Ishikawa (cell line): ENCODE data around the gene CA12.

Experiments used
- CEBPB ChIP-seq: IDR thresholded peaks from 2 replicates; pipeline ENCODE4 v1.6.1; 2012
- CREB1 ChIP-seq: IDR thresholded peaks from 2 replicates; pipeline ENCODE4 v1.6.1; 2012; ENCODE audit warnings: low read depth
- EGR1 ChIP-seq: IDR thresholded peaks from 2 replicates; pipeline ENCODE4 v1.6.1; 2012
- EP300 ChIP-seq: IDR thresholded peaks from 2 replicates; pipeline ENCODE4 v1.6.1; 2012; ENCODE audit warnings: borderline replicate concordance
- FOXM1 ChIP-seq: IDR thresholded peaks from 2 replicates; pipeline ENCODE4 v1.6.1; 2012; ENCODE audit warnings: low read depth, borderline replicate concordance
- MAX ChIP-seq: IDR thresholded peaks from 2 replicates; pipeline ENCODE4 v1.6.1; 2012
- NFIC ChIP-seq: IDR thresholded peaks from 2 replicates; pipeline ENCODE4 v1.6.1; 2012
- RAD21 ChIP-seq: IDR thresholded peaks from 2 replicates; pipeline ENCODE4 v1.6.1; 2012; ENCODE audit warnings: low read depth
- REST ChIP-seq: IDR thresholded peaks from 2 replicates; pipeline ENCODE4 v1.6.1; 2012; ENCODE audit warnings: low read depth, mild to moderate bottlenecking
- TAF1 ChIP-seq: IDR thresholded peaks from 2 replicates; pipeline ENCODE4 v1.6.1; 2012; ENCODE audit warnings: low read depth, mild to moderate bottlenecking
- TCF12 ChIP-seq: IDR thresholded peaks from 2 replicates; pipeline ENCODE4 v1.6.1; 2012; ENCODE audit warnings: low read depth
- USF1 ChIP-seq: IDR thresholded peaks from 2 replicates; pipeline ENCODE4 v1.6.1; 2012
- YY1 ChIP-seq: IDR thresholded peaks from 2 replicates; pipeline ENCODE4 v1.6.1; 2012; ENCODE audit warnings: low read depth
- ZBTB7A ChIP-seq: IDR thresholded peaks from 2 replicates; pipeline ENCODE4 v1.6.1; 2012; ENCODE audit warnings: low read depth

- no peak for TF ChIP-seq REST
- TF ChIP-seq FOXM1 = no peak
- no peak for TF ChIP-seq NFIC
- no peak for TF ChIP-seq EP300
- no peak for TF ChIP-seq MAX
- no peak for TF ChIP-seq USF1
- no peak for TF ChIP-seq YY1
- no peak for TF ChIP-seq EGR1
- no peak for TF ChIP-seq CEBPB
- no peak for TF ChIP-seq RAD21
- no peak for TF ChIP-seq TAF1
- TF ChIP-seq ZBTB7A = no peak
- TF ChIP-seq CREB1 = no peak
- TF ChIP-seq TCF12 = no peak
Observed at GRCh38 chr15:63295341-63295740, 86.3 kb downstream of the CA12 start.
